GM10847 (cell line): ENCODE results near the gene EPC1.

Experiments
- POLR2A ChIP-seq: IDR thresholded peaks from 2 replicates; pipeline ENCODE4 v1.6.1; 2011; ENCODE audit not compliant: insufficient read length; ENCODE audit errors: extremely low read depth

EPC1 gene

DNA sequence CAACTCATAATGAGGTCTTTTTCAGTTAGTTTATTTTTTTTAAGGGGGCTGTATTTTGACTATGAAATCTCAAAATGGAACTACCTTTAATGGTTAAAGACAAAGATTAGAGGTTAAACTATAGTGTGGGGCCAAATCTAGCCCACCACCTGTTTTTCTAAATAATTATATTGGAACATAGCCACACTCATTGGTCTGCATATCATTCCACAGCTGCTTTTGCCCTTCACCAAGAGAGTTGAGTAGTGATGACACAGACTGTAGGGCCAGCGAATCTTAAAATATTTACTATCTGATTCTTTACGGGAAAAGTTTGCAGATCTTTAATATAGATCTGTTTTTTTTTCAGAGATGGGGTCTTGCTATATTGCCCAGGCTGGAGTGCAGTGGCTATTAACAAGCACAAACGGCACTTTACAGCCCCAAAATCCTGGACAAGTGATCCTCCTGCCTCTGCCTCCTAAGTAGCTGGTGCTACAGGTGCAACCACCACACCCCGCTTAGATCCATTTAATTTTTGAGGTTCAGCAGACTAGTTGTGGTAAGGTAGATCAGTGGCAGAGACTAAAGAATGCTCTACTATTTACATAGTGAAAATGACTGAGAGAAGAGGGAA, 25.8 kb downstream of the EPC1 start:
- no peak for TF ChIP-seq POLR2A

DNA sequence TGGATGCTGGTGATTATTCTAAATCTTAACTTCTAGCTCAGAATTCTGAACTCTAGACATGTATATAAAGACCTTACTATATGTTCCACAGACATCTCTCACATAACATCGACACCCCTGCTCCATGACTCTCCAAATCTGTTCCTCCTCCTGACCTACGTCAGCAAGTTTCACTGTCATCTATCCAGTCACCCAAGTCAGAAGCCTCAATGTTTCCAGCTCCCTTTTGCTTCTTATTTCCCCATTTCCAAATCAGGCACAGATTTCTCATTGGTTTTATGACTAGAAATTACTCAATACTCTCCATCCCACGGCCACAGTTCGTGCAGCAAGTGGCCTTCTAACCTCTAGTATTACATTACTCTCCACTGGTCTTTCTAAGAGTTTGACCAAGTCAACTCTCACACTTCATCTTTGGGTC, 28.5 kb downstream of the EPC1 start:
- no peak for TF ChIP-seq POLR2A

DNA sequence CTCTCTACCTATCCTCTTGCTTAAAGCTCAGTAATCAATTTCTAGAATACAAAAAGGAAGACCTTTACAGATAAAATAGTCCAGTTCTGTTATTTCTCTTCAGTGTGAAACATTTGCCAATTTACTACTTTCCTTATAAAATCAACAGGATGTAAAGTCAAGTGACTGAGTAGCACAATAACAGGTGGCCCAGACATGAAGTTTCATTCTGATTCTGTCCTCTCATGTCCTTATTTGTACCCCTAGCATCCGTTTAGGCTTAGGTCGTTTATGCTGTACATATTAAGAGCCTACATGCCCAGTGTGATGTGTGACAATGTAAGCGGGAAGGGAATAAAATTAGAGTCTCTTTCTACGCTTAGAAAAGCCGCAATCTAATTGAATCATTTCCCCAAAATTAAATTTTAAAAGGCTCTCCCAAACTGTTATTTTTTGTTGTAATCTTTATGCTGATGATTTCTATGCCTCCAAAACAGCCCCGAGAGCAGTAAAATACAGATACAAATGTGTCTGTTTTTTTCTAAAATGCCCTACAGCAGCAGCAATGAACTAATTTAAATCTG, 29.1 kb downstream of the EPC1 start:
- no peak for TF ChIP-seq POLR2A

DNA sequence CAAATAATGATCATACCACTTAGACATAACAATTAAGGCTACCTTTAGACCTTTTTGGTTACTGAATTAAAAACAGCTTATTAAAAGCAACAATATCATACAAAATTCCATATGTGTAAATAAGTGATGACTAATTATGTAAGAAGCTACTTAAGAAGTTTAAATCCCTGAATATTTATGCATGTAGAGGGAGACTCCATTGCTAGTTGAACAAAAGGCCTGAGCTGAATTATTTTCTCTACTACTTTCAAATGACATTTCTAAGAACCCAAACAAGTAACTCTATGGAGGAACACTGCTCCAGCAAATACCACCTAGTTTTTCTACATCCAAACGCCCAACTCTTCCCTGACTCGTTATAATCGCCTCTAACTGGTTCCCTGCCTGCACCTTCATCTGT, 31.5 kb downstream of the EPC1 start:
- TF ChIP-seq POLR2A = no peak

DNA sequence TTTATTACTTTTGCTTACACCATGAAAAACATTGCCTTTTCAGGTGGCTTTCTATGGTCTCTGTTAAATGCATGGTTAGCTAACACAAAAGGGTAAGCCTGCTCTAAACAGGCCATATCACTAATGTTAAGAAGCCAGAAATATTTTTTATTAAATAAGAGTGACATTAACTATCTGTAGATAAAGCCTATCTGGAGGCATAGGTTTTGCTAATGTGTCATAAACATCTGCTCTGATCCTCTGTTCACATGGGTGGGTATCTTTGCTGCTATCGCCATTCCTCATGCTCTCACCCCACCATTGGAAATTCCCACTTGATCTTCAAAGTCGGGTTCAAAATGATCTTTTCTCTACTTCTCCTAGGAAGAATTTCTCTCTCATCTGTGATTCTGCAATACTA, 32.4 kb downstream of the EPC1 start:
- no peak for TF ChIP-seq POLR2A

DNA sequence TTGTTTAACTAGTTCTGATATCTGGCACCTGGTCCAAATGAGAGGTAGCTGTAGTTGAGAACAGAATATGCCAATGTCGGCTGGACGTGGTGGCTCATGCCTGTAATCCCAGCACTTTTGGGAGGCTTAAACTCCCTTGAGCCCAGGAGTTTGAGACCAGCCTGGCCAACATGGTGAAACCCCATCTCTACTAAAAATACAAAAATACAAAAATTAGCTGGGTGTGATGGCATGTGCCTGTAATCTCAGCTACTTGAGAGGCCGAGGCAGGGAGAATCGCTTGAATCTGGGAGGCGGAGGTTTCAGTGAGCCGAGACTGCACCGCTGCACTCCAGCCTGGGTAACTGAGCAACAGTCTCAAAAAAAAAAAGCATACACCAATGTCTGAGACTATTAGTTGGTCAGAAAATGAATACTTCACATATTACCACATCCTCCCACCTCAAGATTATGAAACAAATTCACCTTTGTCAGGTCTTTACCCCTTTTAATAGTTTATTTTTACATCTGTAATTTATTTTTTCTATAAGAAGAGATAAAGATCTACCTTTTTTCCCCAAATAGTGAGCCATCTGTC, 38.8 kb downstream of the EPC1 start:
- TF ChIP-seq POLR2A = no peak

DNA sequence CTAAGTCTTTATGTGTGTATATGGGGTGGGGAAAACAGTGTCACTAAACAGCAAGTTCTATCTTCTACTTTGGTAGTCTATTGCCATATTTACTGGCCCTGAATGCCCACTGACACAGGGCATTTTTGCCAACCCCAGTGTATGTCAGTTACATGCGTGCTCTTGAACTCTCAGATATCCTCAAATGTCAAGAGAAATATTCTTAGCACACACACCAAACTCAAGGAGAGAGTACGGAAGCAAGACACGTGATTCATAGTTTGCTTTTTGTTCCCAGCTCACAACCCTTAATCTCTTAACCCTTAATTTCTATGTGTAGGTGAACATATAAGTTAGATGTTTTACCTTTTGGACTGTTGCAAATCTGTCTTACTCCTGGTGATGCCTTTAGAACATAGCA, 39.3 kb downstream of the EPC1 start:
- no peak for TF ChIP-seq POLR2A

DNA sequence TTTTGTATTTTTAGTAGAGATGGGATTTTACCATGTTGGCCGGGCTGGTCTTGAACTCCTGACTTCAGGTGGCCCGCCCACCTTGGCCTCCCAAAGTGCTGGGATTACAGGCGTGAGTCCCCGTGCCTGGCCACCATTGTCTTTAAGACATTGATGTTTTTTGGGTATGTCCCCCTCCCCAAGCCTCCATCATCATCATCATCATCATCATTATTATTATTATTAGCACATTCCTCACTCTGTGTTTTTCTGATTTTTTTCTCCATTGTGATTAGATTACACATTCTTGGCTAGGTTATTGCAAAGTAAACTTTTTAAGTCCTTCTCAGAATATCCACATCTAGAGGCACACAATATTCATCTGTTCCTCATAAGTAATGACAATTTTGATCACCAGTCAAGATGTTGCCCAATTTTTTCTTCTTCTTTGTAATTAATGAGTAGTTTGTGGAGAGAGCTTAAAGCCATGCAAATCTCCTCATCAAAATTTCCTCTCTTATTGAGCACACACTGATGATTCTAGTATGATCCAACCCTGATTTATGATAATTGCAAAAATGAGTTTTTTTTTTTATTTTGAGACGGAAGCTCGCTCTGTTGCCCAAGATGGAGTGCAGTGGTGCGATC, 47.5 kb downstream of the EPC1 start:
- TF ChIP-seq POLR2A = no peak

DNA sequence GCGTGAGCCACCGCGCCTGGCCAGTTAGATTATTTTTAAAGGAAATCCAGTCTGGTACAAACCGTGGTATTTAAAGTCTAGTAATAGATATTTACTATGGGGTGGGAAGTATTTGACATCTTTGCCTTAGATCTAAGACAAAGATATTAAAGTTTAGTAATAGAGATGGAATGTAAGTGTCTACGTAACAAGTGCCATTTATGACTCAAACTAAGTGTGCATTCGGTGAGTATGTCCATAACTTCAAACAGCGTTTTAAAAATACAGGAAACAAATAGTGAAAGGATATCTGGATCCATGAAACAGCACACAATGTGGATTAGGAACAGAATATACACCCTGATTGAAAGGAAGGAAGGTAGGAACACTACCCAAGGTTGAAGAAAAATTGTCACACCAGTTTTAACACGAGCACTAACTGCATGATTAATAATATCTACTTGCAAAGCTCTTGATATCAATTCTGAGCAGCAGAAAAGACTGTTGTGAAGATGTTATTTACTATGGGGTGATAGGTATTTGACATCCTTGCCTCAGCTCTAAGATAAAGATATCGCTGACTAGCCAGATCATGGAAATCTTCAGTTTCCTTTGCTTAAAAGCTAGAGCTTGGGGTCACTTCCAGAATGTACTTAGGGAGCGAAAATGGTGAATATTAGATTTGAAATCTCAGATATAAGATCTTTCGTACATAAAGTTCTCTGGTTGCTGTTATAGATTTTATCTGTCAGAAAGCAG, 48.7 kb downstream of the EPC1 start:
- TF ChIP-seq POLR2A = no peak

DNA sequence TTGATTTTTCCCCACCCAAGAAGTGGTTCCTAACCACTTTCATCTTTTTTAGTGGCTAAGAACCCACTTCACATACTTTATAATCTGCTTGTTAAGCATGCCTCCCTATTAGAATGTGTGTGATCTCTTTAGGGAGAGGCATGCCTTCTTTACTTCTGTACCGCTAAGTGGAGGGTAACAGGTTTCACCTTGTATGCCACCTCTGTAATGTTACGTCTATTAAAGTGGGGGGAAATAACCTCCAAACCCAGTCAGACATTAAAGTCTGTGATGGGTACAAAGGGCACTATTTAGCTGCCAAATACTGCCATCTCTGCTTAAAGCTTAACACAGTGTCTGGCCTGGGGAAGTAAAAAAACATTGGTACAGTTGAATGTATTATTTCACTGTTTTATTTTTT, 51.9 kb downstream of the EPC1 start:
- TF ChIP-seq POLR2A = no peak

DNA sequence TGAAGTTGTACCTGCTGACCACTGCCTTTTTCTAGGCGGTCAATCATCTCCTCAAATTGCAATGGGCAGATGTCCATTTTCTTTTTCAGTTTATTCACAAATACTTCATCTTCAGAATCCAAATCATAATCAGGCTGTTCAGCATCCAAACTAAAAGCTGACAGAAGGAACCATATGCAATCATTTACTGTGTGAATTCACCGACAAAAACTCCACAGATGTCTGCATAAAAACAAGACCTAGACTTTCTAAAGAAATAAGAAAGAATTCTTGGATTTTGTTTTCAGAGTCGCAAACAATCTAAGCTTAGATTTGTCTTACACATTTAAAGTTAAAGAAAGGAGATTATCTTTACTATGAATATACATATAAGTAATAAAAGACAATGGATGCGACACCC, 53.4 kb downstream of the EPC1 start:
- no peak for TF ChIP-seq POLR2A

DNA sequence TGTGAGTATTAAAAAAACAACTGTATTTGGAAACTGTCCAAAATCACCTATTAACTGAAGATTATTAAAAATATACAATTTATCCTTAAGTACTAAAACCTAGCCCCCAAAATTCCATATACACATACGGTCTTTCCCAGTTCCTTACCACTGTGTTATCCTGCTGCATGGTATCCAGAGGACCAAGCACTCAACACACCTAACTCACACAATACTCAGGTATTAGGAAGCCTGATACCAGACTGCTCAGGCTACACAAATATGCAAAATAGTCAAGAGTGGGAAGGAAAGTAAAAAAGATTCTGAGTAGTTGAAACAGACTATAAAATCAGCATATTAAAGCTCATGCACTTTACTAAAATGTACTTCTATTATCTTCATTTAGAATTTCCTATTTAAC, 67.2 kb downstream of the EPC1 start:
- no peak for TF ChIP-seq POLR2A

DNA sequence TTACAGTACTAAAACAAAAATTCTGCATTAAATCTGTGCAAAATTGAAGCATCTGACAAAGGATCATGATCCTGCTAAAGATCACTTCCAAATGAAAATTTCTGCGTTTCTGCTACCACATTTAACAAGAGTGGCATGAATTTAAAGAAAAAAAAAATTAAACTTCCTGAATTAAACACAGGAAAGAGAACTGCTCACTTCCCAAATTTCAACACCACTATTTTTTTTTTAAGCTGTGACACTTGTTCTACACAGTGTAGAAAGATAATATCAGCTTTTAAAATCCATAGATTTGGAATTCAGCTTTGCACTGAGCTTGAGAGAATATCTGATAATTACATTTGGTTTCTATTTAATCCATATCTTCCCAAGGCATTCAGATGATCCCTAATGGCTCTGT, 73.6 kb downstream of the EPC1 start:
- no peak for TF ChIP-seq POLR2A

DNA sequence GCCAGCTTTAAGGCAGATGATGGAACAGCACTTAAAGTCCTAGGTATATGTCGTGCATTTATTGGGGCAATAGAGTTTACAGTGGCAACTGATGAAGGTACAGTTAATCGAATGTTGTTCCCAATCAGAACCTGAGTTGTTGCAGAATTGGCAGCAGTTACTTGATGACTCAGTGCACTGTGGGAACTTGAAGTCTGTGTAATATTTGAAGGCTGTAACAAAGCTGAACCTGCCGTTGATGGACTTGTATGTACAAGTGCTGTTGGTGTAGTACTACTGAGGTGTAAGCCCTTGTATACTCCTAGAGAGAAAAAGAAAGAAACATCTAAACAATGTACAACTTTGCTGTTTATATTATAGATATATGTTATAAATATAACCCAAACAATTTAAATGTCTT, 75.3 kb downstream of the EPC1 start:
- no peak for TF ChIP-seq POLR2A

DNA sequence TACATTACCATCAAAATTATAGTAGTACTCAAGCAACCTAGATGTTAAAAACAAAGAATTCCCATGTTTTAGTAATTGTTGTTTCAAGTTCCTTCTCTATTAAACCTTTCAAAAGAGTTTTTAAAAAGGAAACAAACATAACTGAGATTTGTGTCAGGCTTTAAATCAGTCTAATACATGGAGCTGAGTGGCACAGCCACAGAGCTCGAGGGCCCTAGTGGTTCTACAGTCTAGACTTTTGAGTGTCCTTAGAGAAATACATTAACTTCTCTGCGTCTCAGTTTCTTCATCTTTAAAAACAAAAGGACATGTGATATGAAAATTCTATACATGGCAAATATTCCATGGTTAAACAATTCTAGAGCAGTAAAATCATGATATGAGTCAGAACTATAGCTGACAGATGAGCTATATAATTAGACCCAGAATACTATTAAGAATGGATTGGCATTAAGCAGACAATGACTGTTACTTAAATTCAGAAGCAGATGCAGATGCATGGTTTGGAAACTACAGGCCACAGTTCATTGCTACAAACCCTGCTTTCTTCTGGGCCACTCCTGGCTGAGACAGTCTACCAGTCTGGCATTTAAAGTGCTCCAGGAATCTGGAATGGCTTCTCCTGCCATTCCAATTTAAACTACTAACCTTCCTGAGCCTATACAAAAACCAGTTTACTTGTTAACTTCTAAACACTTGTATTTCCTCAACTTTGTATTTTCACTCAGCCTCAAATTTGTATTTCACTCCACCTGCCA, 77.4 kb downstream of the EPC1 start:
- no peak for TF ChIP-seq POLR2A
